Gastroesophageal sphincter (tissue), 4 donors: ENCODE results near the gene ZNF91. TPM values are rescaled to one million over a fixed set of nuclear protein-coding genes. Genes with fewer than 3 reads are reported as not detected.

Experiments
- ATAC-seq: fragments of 150-250 bp; one replicate; pipeline ENCODE4 v1.9.1; 2016; ENCODE audit warnings: mild to moderate bottlenecking, moderate library complexity
- H3K27ac ChIP-seq, 4 donors: fragments of 200-600 bp; sonication (generic) in 3 of 4; 1 replicate in 3 of 4; 2 replicates in 1 of 4; pipeline ENCODE4 v1.5.1; 2016 to 2019
- H3K27me3 ChIP-seq: fragments of 200-600 bp; sonication (generic); one replicate; pipeline ENCODE4 v1.5.1; 2019
- H3K36me3 ChIP-seq, 2 donors: fragments of 200-600 bp; sonication (generic); one replicate each; pipeline ENCODE4 v1.5.1; 2019; ENCODE audit warnings: control low read depth in 1 of 2
- H3K4me1 ChIP-seq, 3 donors: fragments of 200-600 bp; sonication (generic); 1 replicate in 2 of 3; 2 replicates in 1 of 3; pipeline ENCODE4 v1.5.1; 2016 to 2019; ENCODE audit warnings: control low read depth in 2 of 3
- H3K4me3 ChIP-seq, 2 donors: fragments of 200-600 bp; sonication (generic); one replicate each; pipeline ENCODE4 v1.5.1; 2019; ENCODE audit warnings: mild to moderate bottlenecking in 1 of 2, moderate library complexity in 1 of 2
- H3K9me3 ChIP-seq, 3 donors: fragments of 200-600 bp; sonication (generic); one replicate each; pipeline ENCODE4 v1.5.1; 2017 to 2019; ENCODE audit warnings: control low read depth in 2 of 3
- EP300 ChIP-seq: sonication (generic); formaldehyde crosslinking; IDR thresholded peaks from one replicate; pipeline ENCODE4 v1.6.1; 2017; ENCODE audit warnings: antibody characterized with exemption, mild to moderate bottlenecking
- POLR2A ChIP-seq, 2 donors: fragments of 450-650 bp; IDR thresholded peaks; one replicate each; pipeline ENCODE4 v1.6.1; 2017; ENCODE audit warnings: antibody characterized with exemption in 2 of 2, mild to moderate bottlenecking in 2 of 2, moderate library complexity in 1 of 2
- POLR2AphosphoS5 ChIP-seq: sonication (generic); formaldehyde crosslinking; IDR thresholded peaks from one replicate; pipeline ENCODE4 v1.6.1; 2017; ENCODE audit warnings: antibody characterized with exemption
- WGBS, 2 donors: methylation state at CpG; one replicate each; pipeline ENCODE4 v1.1.5; 2018; ENCODE audit warnings: low coverage in 1 of 2; 5-methylcytosine and 5-hydroxymethylcytosine counted together
- total RNA-seq, 4 donors: library from RNA; depleted of rRNA; stranded (reverse); fragments of >200 nt; gene quantifications; one replicate each; pipeline ENCODE4 v1.1.0, GENCODE V29; 2016
- TF ChIP-seq, protein P1 (sequence below), 4 experiments: fragments of 200-600 bp in 2 of 4; fragments of 450-650 bp in 2 of 4; sonication (generic) in 1 of 4; IDR thresholded peaks; one replicate each; pipeline ENCODE4 v1.5.1; 2017 to 2019; ENCODE audit warnings: antibody characterized with exemption in 4 of 4, mild to moderate bottlenecking in 2 of 4, moderate library complexity in 2 of 4

Gene ZNF91
- 10 to 100 TPM; 19.6 to 72.2 (median 36.7) TPM for total RNA-seq

DNA sequence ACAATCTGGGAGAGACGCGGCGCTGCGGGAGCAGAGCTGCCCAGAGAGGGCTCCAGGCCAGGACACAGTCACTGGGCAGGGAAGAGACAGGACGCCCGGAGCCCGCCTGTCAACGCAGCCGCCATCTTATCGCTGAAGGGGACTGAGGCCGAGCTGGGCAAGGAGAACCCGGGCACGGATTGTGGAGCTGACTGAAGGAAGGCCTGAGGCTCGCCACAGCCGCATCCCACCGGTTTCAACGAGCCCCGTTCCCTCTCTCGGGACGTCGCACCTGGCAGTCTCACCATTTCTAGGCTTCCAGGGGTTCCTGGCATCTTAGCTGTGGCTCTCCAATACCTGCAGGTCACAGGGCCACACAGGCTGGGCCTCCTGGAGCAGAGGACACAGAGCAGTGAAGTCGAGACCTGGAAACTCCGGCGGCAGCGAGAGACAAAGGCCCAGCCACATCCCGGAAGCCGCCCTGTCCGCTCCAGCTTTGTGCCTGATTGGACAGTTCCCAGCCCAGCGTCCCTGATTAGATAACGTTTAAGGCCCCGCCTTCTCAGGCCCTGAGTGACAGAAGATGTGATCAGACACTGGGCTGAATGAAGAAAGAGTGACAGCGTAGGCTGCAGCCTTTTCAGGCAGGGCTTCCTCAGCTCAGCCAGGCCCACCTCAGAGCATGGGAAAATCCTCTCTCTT, at the start of gene ZNF91:
Gene ZNF91 (minus strand): TSS at position 431 of the 681 bp plus-strand sequence. CDS start 117 bp downstream, at position 314.
- Histone ChIP-seq H3K4me1 (peaks cover 0 to 48% (median 13%) of the 10 kb centered on the region in 3 donors), H3K27me3 (no peaks in the 10 kb centered on the region), H3K4me3 (peak within 1 kb of the TSS; percentile 53 to 65), H3K9me3 (no peaks in the 10 kb centered on the region), H3K27ac (peak within 1 kb of the TSS; percentile 73 to 93 (median 89)), H3K36me3 (no peaks in the 10 kb centered on the region)
- TF ChIP-seq, protein P1, sequence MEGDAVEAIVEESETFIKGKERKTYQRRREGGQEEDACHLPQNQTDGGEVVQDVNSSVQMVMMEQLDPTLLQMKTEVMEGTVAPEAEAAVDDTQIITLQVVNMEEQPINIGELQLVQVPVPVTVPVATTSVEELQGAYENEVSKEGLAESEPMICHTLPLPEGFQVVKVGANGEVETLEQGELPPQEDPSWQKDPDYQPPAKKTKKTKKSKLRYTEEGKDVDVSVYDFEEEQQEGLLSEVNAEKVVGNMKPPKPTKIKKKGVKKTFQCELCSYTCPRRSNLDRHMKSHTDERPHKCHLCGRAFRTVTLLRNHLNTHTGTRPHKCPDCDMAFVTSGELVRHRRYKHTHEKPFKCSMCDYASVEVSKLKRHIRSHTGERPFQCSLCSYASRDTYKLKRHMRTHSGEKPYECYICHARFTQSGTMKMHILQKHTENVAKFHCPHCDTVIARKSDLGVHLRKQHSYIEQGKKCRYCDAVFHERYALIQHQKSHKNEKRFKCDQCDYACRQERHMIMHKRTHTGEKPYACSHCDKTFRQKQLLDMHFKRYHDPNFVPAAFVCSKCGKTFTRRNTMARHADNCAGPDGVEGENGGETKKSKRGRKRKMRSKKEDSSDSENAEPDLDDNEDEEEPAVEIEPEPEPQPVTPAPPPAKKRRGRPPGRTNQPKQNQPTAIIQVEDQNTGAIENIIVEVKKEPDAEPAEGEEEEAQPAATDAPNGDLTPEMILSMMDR (IDR thresholded peaks at IDR 0.05) = no peak
- TF ChIP-seq POLR2AphosphoS5 (peak; percentile 77), POLR2A (IDR thresholded peaks at IDR 0.05) (peak; percentile 70 to 82)
- 0% methylated on average over 1 to 3 of the region's 32 CpGs for WGBS, 2 donors
- peak; percentile 99 for ATAC-seq

DNA sequence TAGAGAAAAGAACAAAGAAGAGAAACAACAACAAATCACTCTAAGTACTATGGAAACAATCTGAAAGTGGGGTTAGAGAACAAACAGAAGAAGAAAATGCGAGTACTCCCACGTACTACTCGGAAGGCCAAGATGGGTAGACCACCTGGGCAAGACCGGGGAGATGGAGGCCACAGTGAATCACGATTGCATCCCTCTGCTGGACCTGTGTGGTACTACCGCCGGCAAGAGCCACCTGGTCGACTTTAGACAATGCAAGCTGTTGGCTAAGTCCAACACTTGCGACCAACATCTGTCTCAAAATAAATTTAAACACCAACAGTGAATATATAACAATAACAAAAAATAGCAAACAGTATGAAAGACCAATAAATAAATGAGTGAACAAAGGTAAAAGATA, 45.5 kb upstream of the ZNF91 start:
- WGBS, 2 donors = 63 to 67% methylated on average over 9 of the region's 9 CpGs
- H3K4me1 ChIP-seq = no peaks in the 10 kb centered on the region
- H3K27ac ChIP-seq = no peak overlapping the region
- no peak overlapping the region for H3K4me3 ChIP-seq
- H3K36me3 ChIP-seq = no peaks in the 10 kb centered on the region
- TF ChIP-seq, protein P1 (IDR thresholded peaks at IDR 0.05) = peak in 1 of 4 experiments; percentile 27
- TF ChIP-seq POLR2AphosphoS5 = no peak
- H3K27me3 ChIP-seq = no peaks in the 10 kb centered on the region
- H3K9me3 ChIP-seq = peaks cover 0 to 13% (median 0%) of the 10 kb centered on the region in 3 donors
- no peak for ATAC-seq

DNA sequence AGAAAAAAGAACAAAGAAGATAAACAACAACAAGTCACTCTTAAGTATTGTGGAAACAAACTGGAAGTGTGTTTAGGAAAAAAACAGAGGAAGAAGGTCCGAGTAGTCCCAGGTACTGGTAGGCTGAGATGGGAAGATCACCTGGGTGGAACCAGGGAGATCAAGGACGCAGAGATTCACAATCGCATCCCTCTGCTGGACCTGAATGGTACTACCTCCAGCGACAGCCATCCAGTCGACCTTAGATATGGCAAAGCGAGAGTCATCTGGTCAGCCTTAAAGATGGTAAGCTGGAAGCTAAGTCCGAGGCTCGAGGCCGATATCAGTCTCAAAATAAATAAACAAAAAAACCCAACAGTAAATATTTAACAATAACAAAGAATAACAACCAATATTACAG, 44.9 kb upstream of the ZNF91 start:
- Histone ChIP-seq H3K9me3 (peaks cover 0 to 18% (median 0%) of the 10 kb centered on the region in 3 donors), H3K4me3 (no peak overlapping the region), H3K27ac (no peak overlapping the region), H3K27me3 (no peaks in the 10 kb centered on the region), H3K36me3 (no peaks in the 10 kb centered on the region), H3K4me1 (no peaks in the 10 kb centered on the region)
- 74 to 79% methylated on average over 4 to 9 of the region's 9 CpGs for WGBS, 2 donors
- no peak for TF ChIP-seq EP300
- TF ChIP-seq POLR2A (IDR thresholded peaks at IDR 0.05) = no peak
- TF ChIP-seq, protein P1 (IDR thresholded peaks at IDR 0.05) = no peak
- TF ChIP-seq POLR2AphosphoS5 = no peak
- ATAC-seq = no peak

DNA sequence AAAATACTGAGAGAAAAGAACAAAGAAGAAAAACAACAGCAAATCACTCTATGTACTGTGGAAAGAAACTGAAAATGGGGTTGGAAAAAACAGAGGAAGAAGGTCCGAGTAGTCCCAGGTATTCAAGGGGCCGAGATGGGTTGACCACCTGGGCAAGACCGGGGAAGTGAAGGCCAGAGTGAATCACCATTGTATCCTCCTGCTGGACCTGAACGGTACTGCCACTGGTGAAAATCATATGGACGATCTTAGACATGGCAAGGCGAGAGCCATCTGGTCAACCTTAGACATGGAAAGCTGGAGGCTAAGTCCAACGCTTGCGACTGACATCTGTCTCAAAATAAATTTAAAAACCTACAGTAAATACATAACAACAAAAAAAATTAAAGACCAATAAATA, 44.4 kb upstream of the ZNF91 start:
- no peak for TF ChIP-seq POLR2A (IDR thresholded peaks at IDR 0.05)
- no peak for TF ChIP-seq POLR2AphosphoS5
- TF ChIP-seq, protein P1 (IDR thresholded peaks at IDR 0.05) = no peak
- TF ChIP-seq EP300 = no peak
- WGBS, 2 donors = 89 to 96% methylated on average over 6 of the region's 8 CpGs
- Histone ChIP-seq H3K27ac (no peak overlapping the region), H3K9me3 (peaks cover 0 to 18% (median 0%) of the 10 kb centered on the region in 3 donors), H3K4me1 (no peaks in the 10 kb centered on the region), H3K36me3 (no peaks in the 10 kb centered on the region), H3K4me3 (no peak overlapping the region), H3K27me3 (no peaks in the 10 kb centered on the region)
- no peak for ATAC-seq

DNA sequence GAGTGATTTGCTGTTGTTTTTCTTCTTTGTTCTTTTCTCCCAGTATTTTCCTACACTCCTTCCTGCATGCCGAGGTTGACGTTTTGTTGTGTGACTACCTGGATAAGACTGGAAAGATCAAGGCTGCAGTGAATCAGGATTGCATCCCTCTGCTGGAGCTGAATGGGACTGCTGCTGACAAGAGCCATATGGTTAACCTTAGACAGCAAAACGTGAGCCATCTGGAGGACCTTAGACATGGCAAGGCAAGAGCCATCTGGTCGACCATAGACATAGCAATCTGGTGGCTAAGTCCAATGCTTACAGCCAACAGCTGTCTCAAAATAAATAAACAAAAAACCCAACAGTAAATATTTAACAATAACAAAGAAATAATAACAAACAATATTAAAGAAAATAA, 42.6 kb upstream of the ZNF91 start:
- Histone ChIP-seq H3K27ac (no peak overlapping the region), H3K4me1 (no peaks in the 10 kb centered on the region), H3K4me3 (no peak overlapping the region), H3K27me3 (no peaks in the 10 kb centered on the region), H3K9me3 (peaks cover 0 to 18% (median 0%) of the 10 kb centered on the region in 3 donors), H3K36me3 (no peaks in the 10 kb centered on the region)
- TF ChIP-seq, protein P1 (IDR thresholded peaks at IDR 0.05) = no peak
- TF ChIP-seq POLR2AphosphoS5 (no peak), EP300 (no peak), POLR2A (IDR thresholded peaks at IDR 0.05) (no peak)
- ATAC-seq = no peak
- WGBS, 2 donors = 36 to 39% methylated on average over 2 of the region's 4 CpGs
